Uterus (tissue), 4 donors: Measurements from ENCODE around the gene FBXW7. TPM values are rescaled to one million over a fixed set of nuclear protein-coding genes. Genes with fewer than 3 reads are reported as not detected.

ENCODE experiments used
- DNase-seq, 2 donors: peaks; one replicate each; pipeline ENCODE4 v3.0.0-alpha.2; 2019 to 2020
- H3K27ac ChIP-seq, 2 donors: fragments of 200-600 bp; sonication (generic); 1 replicate in 1 of 2; 2 replicates in 1 of 2; pipeline ENCODE4 v1.5.1; 2016 to 2018
- H3K27me3 ChIP-seq, 2 donors: fragments of 200-600 bp; sonication (generic); one replicate each; pipeline ENCODE4 v1.5.1; 2018 to 2019; ENCODE audit warnings: control low read depth in 1 of 2
- H3K36me3 ChIP-seq, 2 donors: fragments of 200-600 bp; sonication (generic); one replicate each; pipeline ENCODE4 v1.5.1; 2019; ENCODE audit warnings: control low read depth in 1 of 2
- H3K4me1 ChIP-seq, 2 donors: fragments of 200-600 bp; sonication (generic); one replicate each; pipeline ENCODE4 v1.5.1; 2018 to 2019; ENCODE audit warnings: control low read depth in 1 of 2
- H3K4me3 ChIP-seq, 2 donors: fragments of 200-600 bp; sonication (generic); 1 replicate in 1 of 2; 2 replicates in 1 of 2; pipeline ENCODE4 v1.5.1; 2018 to 2019; ENCODE audit warnings: mild to moderate bottlenecking in 1 of 2
- H3K9me3 ChIP-seq, 2 donors: fragments of 200-600 bp; sonication (generic); one replicate each; pipeline ENCODE4 v1.5.1; 2019; ENCODE audit warnings: control low read depth in 1 of 2
- POLR2A ChIP-seq, 2 donors: fragments of 450-650 bp; IDR thresholded peaks; one replicate each; pipeline ENCODE4 v1.6.1; 2016; ENCODE audit warnings: antibody characterized with exemption in 2 of 2, mild to moderate bottlenecking in 1 of 2, moderate library complexity in 1 of 2
- intact Hi-C: fragments of 100-400 bp; cut with DNase I; formaldehyde crosslinking; loops from one replicate; pipeline ENCODE4 v1.15.1; 2023; ENCODE audit warnings: low total_unique reads
- total RNA-seq, 4 donors: library from RNA; depleted of rRNA in 3 of 4; stranded (reverse); fragments of >200 nt in 3 of 4; gene quantifications; one replicate each; pipeline versions ENCODE4 v1.1.0 to v1.2.4, GENCODE V29; 2014 to 2023
- TF ChIP-seq, protein P1 (sequence below), 4 experiments: fragments of 200-600 bp in 2 of 4; fragments of 450-650 bp in 2 of 4; sonication (generic) in 2 of 4; IDR thresholded peaks; one replicate each; pipeline ENCODE4 v1.5.1; 2016 to 2019; ENCODE audit warnings: antibody characterized with exemption in 4 of 4, mild to moderate bottlenecking in 2 of 4, moderate library complexity in 1 of 4
- donor health status: DM: yes; HTN: yes; CAD: no.

The FBXW7 gene, protein sequence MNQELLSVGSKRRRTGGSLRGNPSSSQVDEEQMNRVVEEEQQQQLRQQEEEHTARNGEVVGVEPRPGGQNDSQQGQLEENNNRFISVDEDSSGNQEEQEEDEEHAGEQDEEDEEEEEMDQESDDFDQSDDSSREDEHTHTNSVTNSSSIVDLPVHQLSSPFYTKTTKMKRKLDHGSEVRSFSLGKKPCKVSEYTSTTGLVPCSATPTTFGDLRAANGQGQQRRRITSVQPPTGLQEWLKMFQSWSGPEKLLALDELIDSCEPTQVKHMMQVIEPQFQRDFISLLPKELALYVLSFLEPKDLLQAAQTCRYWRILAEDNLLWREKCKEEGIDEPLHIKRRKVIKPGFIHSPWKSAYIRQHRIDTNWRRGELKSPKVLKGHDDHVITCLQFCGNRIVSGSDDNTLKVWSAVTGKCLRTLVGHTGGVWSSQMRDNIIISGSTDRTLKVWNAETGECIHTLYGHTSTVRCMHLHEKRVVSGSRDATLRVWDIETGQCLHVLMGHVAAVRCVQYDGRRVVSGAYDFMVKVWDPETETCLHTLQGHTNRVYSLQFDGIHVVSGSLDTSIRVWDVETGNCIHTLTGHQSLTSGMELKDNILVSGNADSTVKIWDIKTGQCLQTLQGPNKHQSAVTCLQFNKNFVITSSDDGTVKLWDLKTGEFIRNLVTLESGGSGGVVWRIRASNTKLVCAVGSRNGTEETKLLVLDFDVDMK
- total RNA-seq: 100 to 1,000 TPM in 1 of 4 donors, 10 to 100 TPM in 3; 50.6 to 152 (median 90.8) TPM

DNA sequence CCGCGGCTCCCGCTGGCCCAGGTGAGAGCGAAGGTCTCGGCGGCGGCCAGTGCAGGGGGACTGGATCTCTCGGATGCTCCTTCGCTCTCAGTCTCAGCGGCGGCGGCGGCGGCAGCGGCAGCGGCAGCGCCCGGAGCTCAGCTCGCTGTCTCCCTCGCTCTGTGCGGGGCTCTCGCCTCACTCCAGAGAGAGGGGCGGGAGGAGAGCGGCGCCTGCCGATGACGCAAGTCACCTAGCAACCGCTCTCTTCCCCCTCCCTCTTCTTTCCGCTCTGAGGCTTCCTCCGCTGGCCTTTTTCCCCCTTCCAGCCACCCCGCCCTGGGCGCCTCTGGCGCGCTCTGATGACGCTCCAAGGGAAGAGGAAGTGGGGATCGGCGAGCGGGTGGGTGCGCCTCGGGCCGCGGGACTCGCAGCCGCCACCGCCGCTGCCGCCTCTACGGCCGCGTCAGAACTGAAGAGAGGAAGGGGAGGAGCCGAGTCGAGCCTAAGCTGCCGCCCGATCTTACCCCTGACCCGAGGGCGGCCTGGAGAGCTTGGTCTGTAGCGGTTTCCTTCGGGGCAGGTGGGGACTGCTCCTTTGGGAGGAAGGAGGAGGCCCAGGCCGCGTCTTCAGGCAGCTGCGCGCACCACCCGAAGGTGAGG, at the start of gene FBXW7:
TSS of gene FBXW7 (minus strand) at position 190 of the 642 bp plus-strand sequence. CDS start 124,289 bp downstream, outside the sequence.
- Histone ChIP-seq H3K27ac (peak within 1 kb of the TSS; percentile 83 to 94), H3K4me1 (peaks cover 10 to 13% of the 10 kb centered on the region in 2 donors), H3K9me3 (no peaks in the 10 kb centered on the region), H3K4me3 (peak within 1 kb of the TSS; percentile 87 to 98), H3K36me3 (no peaks in the 10 kb centered on the region), H3K27me3 (no peaks in the 10 kb centered on the region)
- intact Hi-C loops: no loop called here
- DNase-seq: peak; percentile 98 to 99
- TF ChIP-seq, protein P1, sequence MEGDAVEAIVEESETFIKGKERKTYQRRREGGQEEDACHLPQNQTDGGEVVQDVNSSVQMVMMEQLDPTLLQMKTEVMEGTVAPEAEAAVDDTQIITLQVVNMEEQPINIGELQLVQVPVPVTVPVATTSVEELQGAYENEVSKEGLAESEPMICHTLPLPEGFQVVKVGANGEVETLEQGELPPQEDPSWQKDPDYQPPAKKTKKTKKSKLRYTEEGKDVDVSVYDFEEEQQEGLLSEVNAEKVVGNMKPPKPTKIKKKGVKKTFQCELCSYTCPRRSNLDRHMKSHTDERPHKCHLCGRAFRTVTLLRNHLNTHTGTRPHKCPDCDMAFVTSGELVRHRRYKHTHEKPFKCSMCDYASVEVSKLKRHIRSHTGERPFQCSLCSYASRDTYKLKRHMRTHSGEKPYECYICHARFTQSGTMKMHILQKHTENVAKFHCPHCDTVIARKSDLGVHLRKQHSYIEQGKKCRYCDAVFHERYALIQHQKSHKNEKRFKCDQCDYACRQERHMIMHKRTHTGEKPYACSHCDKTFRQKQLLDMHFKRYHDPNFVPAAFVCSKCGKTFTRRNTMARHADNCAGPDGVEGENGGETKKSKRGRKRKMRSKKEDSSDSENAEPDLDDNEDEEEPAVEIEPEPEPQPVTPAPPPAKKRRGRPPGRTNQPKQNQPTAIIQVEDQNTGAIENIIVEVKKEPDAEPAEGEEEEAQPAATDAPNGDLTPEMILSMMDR (IDR thresholded peaks at IDR 0.05): peak in 1 of 4 experiments; percentile 33
- TF ChIP-seq POLR2A (IDR thresholded peaks at IDR 0.05): peak; percentile 60 to 90

DNA sequence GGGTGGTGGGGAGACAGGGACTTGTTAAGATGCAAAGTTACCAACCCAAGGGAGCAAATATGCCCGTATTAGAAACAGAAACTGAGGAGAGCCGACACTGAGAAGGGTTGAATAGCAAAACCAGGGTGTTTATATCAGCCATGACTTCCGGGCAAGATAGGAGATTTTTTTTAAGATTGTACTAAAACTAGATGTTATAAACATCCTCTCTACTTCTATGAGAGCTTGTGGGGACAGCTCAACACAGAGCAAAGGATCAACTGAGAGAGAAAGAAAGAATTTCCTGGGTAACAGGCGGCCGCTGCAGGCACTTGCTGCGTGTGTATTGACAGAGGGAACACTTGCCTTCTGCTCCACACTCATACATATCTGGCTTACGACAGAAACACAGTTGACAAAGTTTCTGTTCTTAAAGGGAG, 49.1 kb upstream of the FBXW7 start:
- no peaks in the 10 kb centered on the region for H3K4me1 ChIP-seq
- no peaks in the 10 kb centered on the region for H3K9me3 ChIP-seq
- DNase-seq: no peak
- no peak for TF ChIP-seq POLR2A (IDR thresholded peaks at IDR 0.05)
- TF ChIP-seq, protein P1 (IDR thresholded peaks at IDR 0.05): no peak
- no peak overlapping the region for H3K4me3 ChIP-seq
- H3K36me3 ChIP-seq: no peaks in the 10 kb centered on the region
- no peak overlapping the region for H3K27ac ChIP-seq
- intact Hi-C loops: no loop called here
- no peaks in the 10 kb centered on the region for H3K27me3 ChIP-seq

DNA sequence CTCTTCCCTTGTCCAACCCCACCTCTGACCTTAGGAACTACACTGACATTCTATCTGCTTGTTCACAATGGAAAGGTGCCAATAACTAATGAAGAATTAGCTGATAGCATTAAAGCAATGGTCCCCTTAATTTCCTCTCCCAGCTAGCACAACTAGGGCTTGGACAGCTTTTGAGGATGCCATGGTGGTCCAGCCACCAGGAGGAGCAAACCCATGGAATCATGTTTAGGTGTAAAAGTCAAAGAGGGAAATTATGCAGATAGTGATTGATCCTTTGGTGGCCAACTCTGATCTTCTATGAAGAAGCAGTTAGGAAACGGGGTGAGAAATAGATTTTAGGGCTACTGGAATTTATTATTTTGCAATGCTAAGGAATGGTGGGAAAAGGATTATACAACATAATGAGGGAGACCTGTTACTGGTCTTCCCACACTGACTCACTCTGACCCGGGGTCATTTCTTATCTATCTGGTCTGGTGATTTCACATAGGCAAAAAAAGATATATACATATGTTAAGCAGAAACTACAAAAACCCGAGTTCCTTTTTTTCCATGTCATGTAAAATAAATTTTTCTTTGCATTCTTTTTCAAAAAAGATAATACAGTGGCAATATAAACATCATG, 45.8 kb upstream of the FBXW7 start:
- Histone ChIP-seq H3K27ac (no peak overlapping the region), H3K4me1 (no peaks in the 10 kb centered on the region), H3K9me3 (no peaks in the 10 kb centered on the region), H3K4me3 (no peak overlapping the region), H3K27me3 (no peaks in the 10 kb centered on the region), H3K36me3 (no peaks in the 10 kb centered on the region)
- TF ChIP-seq POLR2A (IDR thresholded peaks at IDR 0.05): no peak
- TF ChIP-seq, protein P1 (IDR thresholded peaks at IDR 0.05): no peak
- no peak for DNase-seq
- intact Hi-C loops: no loop called here

DNA sequence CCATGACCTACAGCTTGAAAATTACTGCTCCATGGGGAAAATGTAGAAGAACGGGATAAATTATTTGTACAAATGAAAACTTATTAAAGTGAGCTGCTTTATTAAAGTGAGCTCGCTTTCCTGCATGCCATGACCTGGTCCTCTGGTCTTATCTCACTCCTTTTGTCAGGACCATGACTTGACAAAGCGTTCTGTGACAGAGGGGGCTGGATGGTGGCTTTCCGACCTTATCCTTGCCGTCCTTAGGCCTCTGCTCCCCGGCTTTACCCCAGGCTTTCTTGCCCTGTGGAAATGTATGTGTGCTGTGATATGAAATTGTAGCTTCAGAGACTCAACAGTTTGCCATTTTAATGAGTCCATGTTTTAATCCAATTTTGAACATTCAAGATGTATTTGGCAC, 44.0 kb upstream of the FBXW7 start:
- H3K4me3 ChIP-seq: no peak overlapping the region
- DNase-seq: no peak
- H3K27ac ChIP-seq: no peak overlapping the region
- TF ChIP-seq, protein P1 (IDR thresholded peaks at IDR 0.05): no peak
- no peak for TF ChIP-seq POLR2A (IDR thresholded peaks at IDR 0.05)
- intact Hi-C loops: no loop called here
- H3K36me3 ChIP-seq: no peaks in the 10 kb centered on the region
- no peaks in the 10 kb centered on the region for H3K27me3 ChIP-seq
- no peaks in the 10 kb centered on the region for H3K4me1 ChIP-seq
- no peaks in the 10 kb centered on the region for H3K9me3 ChIP-seq
